H9 (cell line): Measurements from ENCODE around the gene MYOF. TPM values are rescaled to one million over a fixed set of nuclear protein-coding genes. Genes with fewer than 3 reads are reported as not detected.

ENCODE experiments used
- DNase-seq: peaks from one replicate; pipeline ENCODE4 v3.0.0-alpha.2; 2017
- H2AFZ ChIP-seq: one replicate; pipeline ENCODE4 v1.6.1; 2013; ENCODE audit warnings: mild to moderate bottlenecking, low read length, control low read depth, moderate library complexity
- H2AK5ac ChIP-seq: 2 replicates; pipeline ENCODE4 v1.6.1; 2013; ENCODE audit warnings: low read length, control low read depth, mixed read lengths; ENCODE audit not compliant: insufficient read length
- H2BK120ac ChIP-seq: one replicate; pipeline ENCODE4 v1.6.1; 2013; ENCODE audit warnings: low read depth, mild to moderate bottlenecking, low read length, control low read depth, inconsistent platforms; ENCODE audit not compliant: poor library complexity, severe bottlenecking
- H2BK12ac ChIP-seq: 2 replicates; pipeline ENCODE4 v1.6.1; 2013; ENCODE audit warnings: low read length, control low read depth, mixed read lengths, low read depth; ENCODE audit not compliant: insufficient read length
- H2BK15ac ChIP-seq: 2 replicates; pipeline ENCODE4 v1.6.1; 2013; ENCODE audit warnings: low read depth, low read length, control low read depth
- H2BK20ac ChIP-seq: one replicate; pipeline ENCODE4 v1.6.1; 2013; ENCODE audit warnings: low read depth, mild to moderate bottlenecking, low read length, control low read depth, inconsistent platforms; ENCODE audit not compliant: poor library complexity, severe bottlenecking
- H2BK5ac ChIP-seq: 2 replicates; pipeline ENCODE4 v1.6.1; 2013; ENCODE audit warnings: low read length, control low read depth, mixed read lengths; ENCODE audit not compliant: insufficient read length
- H3K14ac ChIP-seq: 2 replicates; pipeline ENCODE4 v1.6.1; 2013; ENCODE audit warnings: low read length, control low read depth; ENCODE audit not compliant: insufficient read depth
- H3K18ac ChIP-seq: 2 replicates; pipeline ENCODE4 v1.6.1; 2013; ENCODE audit warnings: low read depth, mild to moderate bottlenecking, mixed read lengths, low read length, control low read depth; ENCODE audit not compliant: insufficient read length
- H3K23ac ChIP-seq: 2 replicates; pipeline ENCODE4 v1.6.1; 2013; ENCODE audit warnings: low read length, control low read depth, mixed read lengths, low read depth; ENCODE audit not compliant: insufficient read length
- H3K23me2 ChIP-seq: 2 replicates; pipeline ENCODE4 v1.6.1; 2013; ENCODE audit warnings: low read depth, mild to moderate bottlenecking, mixed read lengths, low read length, control low read depth; ENCODE audit not compliant: insufficient read length, poor library complexity, severe bottlenecking
- H3K27ac ChIP-seq: 2 replicates; pipeline ENCODE4 v1.5.1; 2013; ENCODE audit warnings: low read length, control low read depth, mixed read lengths, low read depth; ENCODE audit not compliant: insufficient read length
- H3K27me3 ChIP-seq: 2 replicates; pipeline ENCODE4 v1.6.1; 2013; ENCODE audit warnings: low read length, control low read depth, inconsistent platforms; ENCODE audit not compliant: insufficient read depth
- H3K4ac ChIP-seq: 2 replicates; pipeline ENCODE4 v1.6.1; 2013; ENCODE audit warnings: low read depth, mild to moderate bottlenecking, control low read depth, inconsistent platforms, low read length, moderate library complexity
- H3K4me1 ChIP-seq: 2 replicates; pipeline ENCODE4 v1.6.1; 2013; ENCODE audit warnings: low read length, control low read depth, inconsistent platforms; ENCODE audit not compliant: insufficient read depth
- H3K4me2 ChIP-seq: 2 replicates; pipeline ENCODE4 v1.6.1; 2013; ENCODE audit warnings: low read length, control low read depth, mixed read lengths; ENCODE audit not compliant: insufficient read length, insufficient read depth
- H3K56ac ChIP-seq: 2 replicates; pipeline ENCODE4 v1.6.1; 2013; ENCODE audit warnings: low read depth, mild to moderate bottlenecking, mixed read lengths, low read length, control low read depth; ENCODE audit not compliant: insufficient read length
- H3K79me1 ChIP-seq: 2 replicates; pipeline ENCODE4 v1.6.1; 2013; ENCODE audit warnings: low read depth, mild to moderate bottlenecking, moderate library complexity, low read length, control low read depth, inconsistent platforms; ENCODE audit not compliant: insufficient read depth, poor library complexity, severe bottlenecking
- H3K79me2 ChIP-seq: 2 replicates; pipeline ENCODE4 v1.6.1; 2013; ENCODE audit warnings: low read length, control low read depth, inconsistent platforms; ENCODE audit not compliant: insufficient read depth
- H3K9ac ChIP-seq: 2 replicates; pipeline ENCODE4 v1.6.1; 2013; ENCODE audit warnings: low read length, control low read depth, mixed read lengths; ENCODE audit not compliant: insufficient read length; ENCODE audit errors: extremely low read depth
- H3K9me3 ChIP-seq: one replicate; pipeline ENCODE4 v1.6.1; 2013; ENCODE audit warnings: low read depth, low read length, inconsistent platforms; ENCODE audit not compliant: control insufficient read depth
- H3T11ph ChIP-seq: one replicate; pipeline ENCODE4 v1.6.1; 2013; ENCODE audit warnings: mild to moderate bottlenecking, low read length, control low read depth, inconsistent platforms
- H4K20me1 ChIP-seq: one replicate; pipeline ENCODE4 v1.6.1; 2013; ENCODE audit not compliant: control insufficient read depth, insufficient read length, insufficient read depth
- H4K5ac ChIP-seq: 2 replicates; pipeline ENCODE4 v1.6.1; 2013; ENCODE audit warnings: low read depth, mild to moderate bottlenecking, mixed read lengths, low read length, control low read depth; ENCODE audit not compliant: insufficient read length
- H4K8ac ChIP-seq: replicated peaks from 2 replicates; pipeline ENCODE4 v1.6.1; 2013; ENCODE audit warnings: low read length, control low read depth, mixed read lengths, low read depth; ENCODE audit not compliant: insufficient read length
- H4K91ac ChIP-seq: 2 replicates; pipeline ENCODE4 v1.6.1; 2013; ENCODE audit warnings: low read depth, mild to moderate bottlenecking, moderate library complexity, mixed read lengths, low read length, control low read depth; ENCODE audit not compliant: insufficient read length
- H3K27ac Mint-ChIP-seq, 3 experiments: 2 replicates in 2 of 3; 3 replicates in 1 of 3; pipeline ENCODE4 v1.8.0; 2020 to 2021; ENCODE audit warnings: mixed read lengths in 3 of 3, mild to moderate bottlenecking in 1 of 3, moderate library complexity in 1 of 3
- H3K27me3 Mint-ChIP-seq: 2 replicates; pipeline ENCODE4 v1.8.0; 2021; ENCODE audit warnings: low read depth, mild to moderate bottlenecking, moderate library complexity, mixed read lengths
- H3K36me3 Mint-ChIP-seq, 3 experiments: 2 replicates in 2 of 3; 3 replicates in 1 of 3; pipeline ENCODE4 v1.8.0; 2020 to 2021; ENCODE audit warnings: low read depth in 3 of 3, mixed read lengths in 3 of 3; ENCODE audit not compliant: insufficient read depth in 1 of 3
- H3K4me1 Mint-ChIP-seq, 2 experiments: 2 replicates each; pipeline ENCODE4 v1.8.0; 2020; ENCODE audit warnings: mixed read lengths in 2 of 2
- H3K4me3 Mint-ChIP-seq, 2 experiments: 2 replicates in 1 of 2; 3 replicates in 1 of 2; pipeline ENCODE4 v1.8.0; 2020 to 2021; ENCODE audit warnings: mild to moderate bottlenecking in 2 of 2, mixed read lengths in 2 of 2, moderate library complexity in 1 of 2
- H3K9me3 Mint-ChIP-seq, 2 experiments: 2 replicates in 1 of 2; 3 replicates in 1 of 2; pipeline ENCODE4 v1.8.0; 2020; ENCODE audit warnings: mild to moderate bottlenecking in 2 of 2, mixed read lengths in 2 of 2, moderate library complexity in 1 of 2
- WGBS: extraction: QIAGEN DNeasy Blood & Tissue Kit; methylation state at CpG from one replicate; pipeline ENCODE4 v1.1.7; 2013; ENCODE audit warnings: missing lambda C conversion rate, low lambda C conversion rate, mixed read lengths; ENCODE audit not compliant: insufficient read length; ENCODE audit errors: extremely low coverage; 5-methylcytosine and 5-hydroxymethylcytosine counted together
- total RNA-seq: library from RNA; stranded (reverse); gene quantifications from 2 replicates; pipeline ENCODE4 v1.2.1, GENCODE V29; 2021
- TF ChIP-seq, protein P1 (sequence below): fragments of 200-600 bp; sonication (generic); conservative IDR thresholded peaks from 3 replicates; pipeline ENCODE4 v1.8.0; 2021; ENCODE audit warnings: antibody characterized with exemption, mild to moderate bottlenecking

MYOF gene
- total RNA-seq, 1 experiment from 2014 or later = 2.8 TPM

DNA sequence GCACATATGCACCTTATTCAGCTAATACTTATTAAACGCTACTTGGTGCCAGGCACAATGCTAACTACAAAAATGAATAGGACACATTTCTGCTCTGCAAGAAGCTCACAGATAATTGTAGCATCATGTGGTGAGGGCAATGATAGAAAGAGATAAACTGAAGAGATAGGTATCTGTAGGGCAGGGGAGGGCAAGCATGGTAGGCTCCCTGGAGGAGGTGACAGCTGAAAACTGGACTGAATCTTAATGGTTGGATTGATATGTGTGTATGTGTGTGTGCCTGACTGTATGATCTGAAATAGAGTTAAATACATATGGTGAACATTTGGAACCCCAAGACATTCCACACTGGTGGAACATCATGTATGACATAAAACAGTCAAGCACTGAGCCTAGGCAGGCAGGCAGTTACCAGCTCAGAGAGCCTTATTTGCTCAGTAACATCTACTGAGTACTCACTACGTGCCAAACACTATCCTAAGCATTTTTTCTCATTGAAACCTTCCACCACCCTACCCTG is 9.5 kb upstream of the MYOF start:
- Histone ChIP-seq H3K4ac (no peak overlapping the region), H3K79me1 (no peaks in the 10 kb centered on the region), H3K9ac (no peak overlapping the region), H3K9me3 (no peaks in the 10 kb centered on the region), H3K79me2 (no peaks in the 10 kb centered on the region), H3K18ac (no peak overlapping the region), H2AK5ac (no peak overlapping the region), H3K14ac (no peak overlapping the region), H2BK120ac (no peak overlapping the region), H3T11ph (no peak overlapping the region), H3K27me3 (no peaks in the 10 kb centered on the region), H3K56ac (no peak overlapping the region), H2BK5ac (no peak overlapping the region), H3K23ac (no peak overlapping the region), H4K20me1 (no peaks in the 10 kb centered on the region), H3K27ac (no peak overlapping the region), H4K8ac (no peak overlapping the region), H4K91ac (no peak overlapping the region), H2BK20ac (no peak overlapping the region), H3K4me1 (no peaks in the 10 kb centered on the region), H3K23me2 (peaks cover 7% of the 10 kb centered on the region), H2BK12ac (no peak overlapping the region), H4K5ac (no peak overlapping the region), H2AFZ (no peak overlapping the region), H2BK15ac (no peak overlapping the region), H3K4me2 (no peak overlapping the region)
- H3K9me3 Mint-ChIP-seq = no peaks in the 10 kb centered on the region
- no peak overlapping the region for H3K27ac Mint-ChIP-seq
- H3K27me3 Mint-ChIP-seq = peaks cover 12% of the 10 kb centered on the region
- WGBS = no CpG with 5 or more reads among the region's 2 CpGs
- H3K4me1 Mint-ChIP-seq = peaks cover 3 to 4% of the 10 kb centered on the region in 2 experiments; a peak in 2 of 4 replicates
- TF ChIP-seq, protein P1, sequence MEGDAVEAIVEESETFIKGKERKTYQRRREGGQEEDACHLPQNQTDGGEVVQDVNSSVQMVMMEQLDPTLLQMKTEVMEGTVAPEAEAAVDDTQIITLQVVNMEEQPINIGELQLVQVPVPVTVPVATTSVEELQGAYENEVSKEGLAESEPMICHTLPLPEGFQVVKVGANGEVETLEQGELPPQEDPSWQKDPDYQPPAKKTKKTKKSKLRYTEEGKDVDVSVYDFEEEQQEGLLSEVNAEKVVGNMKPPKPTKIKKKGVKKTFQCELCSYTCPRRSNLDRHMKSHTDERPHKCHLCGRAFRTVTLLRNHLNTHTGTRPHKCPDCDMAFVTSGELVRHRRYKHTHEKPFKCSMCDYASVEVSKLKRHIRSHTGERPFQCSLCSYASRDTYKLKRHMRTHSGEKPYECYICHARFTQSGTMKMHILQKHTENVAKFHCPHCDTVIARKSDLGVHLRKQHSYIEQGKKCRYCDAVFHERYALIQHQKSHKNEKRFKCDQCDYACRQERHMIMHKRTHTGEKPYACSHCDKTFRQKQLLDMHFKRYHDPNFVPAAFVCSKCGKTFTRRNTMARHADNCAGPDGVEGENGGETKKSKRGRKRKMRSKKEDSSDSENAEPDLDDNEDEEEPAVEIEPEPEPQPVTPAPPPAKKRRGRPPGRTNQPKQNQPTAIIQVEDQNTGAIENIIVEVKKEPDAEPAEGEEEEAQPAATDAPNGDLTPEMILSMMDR = no peak
- H3K4me3 Mint-ChIP-seq = no peak overlapping the region
- no peak for DNase-seq
- no peaks in the 10 kb centered on the region for H3K36me3 Mint-ChIP-seq
